Parathyroid adenoma (tissue), 2 donors: Measurements from ENCODE around the gene KARS1.

ENCODE experiments used
- H2AFZ ChIP-seq: fragments of 300-600 bp; sonication (generic); one replicate; pipeline ENCODE4 v1.7.0; 2017; ENCODE audit warnings: antibody characterized with exemption, mild to moderate bottlenecking
- H3K27ac ChIP-seq: fragments of 300-600 bp; sonication (generic); one replicate; pipeline ENCODE4 v1.7.0; 2017
- H3K27me3 ChIP-seq: fragments of 300-600 bp; sonication (generic); one replicate; pipeline ENCODE4 v1.7.0; 2017; ENCODE audit warnings: low read length; ENCODE audit not compliant: control insufficient read depth, insufficient read depth
- H3K36me3 ChIP-seq: fragments of 300-600 bp; sonication (generic); one replicate; pipeline ENCODE4 v1.7.0; 2017; ENCODE audit warnings: low read length; ENCODE audit not compliant: control insufficient read depth, insufficient read depth
- H3K4me1 ChIP-seq: fragments of 300-600 bp; sonication (generic); one replicate; pipeline ENCODE4 v1.7.0; 2017; ENCODE audit warnings: control low read depth
- H3K4me2 ChIP-seq: fragments of 300-600 bp; sonication (generic); one replicate; pipeline ENCODE4 v1.7.0; 2017; ENCODE audit warnings: low read length
- H3K4me3 ChIP-seq: fragments of 300-600 bp; sonication (generic); one replicate; pipeline ENCODE4 v1.7.0; 2017; ENCODE audit warnings: low read depth, low read length
- H3K79me2 ChIP-seq: fragments of 300-600 bp; sonication (generic); one replicate; pipeline ENCODE4 v1.7.0; 2017; ENCODE audit warnings: control low read depth
- H3K9ac ChIP-seq: fragments of 300-600 bp; sonication (generic); one replicate; pipeline ENCODE4 v1.7.0; 2017; ENCODE audit warnings: mild to moderate bottlenecking
- H3K9me3 ChIP-seq: fragments of 300-600 bp; sonication (generic); one replicate; pipeline ENCODE4 v1.7.0; 2017; ENCODE audit warnings: low read length; ENCODE audit not compliant: control insufficient read depth
- TF ChIP-seq, protein P1 (sequence below): fragments of 300-600 bp; sonication (generic); IDR thresholded peaks from one replicate; pipeline ENCODE4 v1.7.0; 2017; ENCODE audit warnings: antibody characterized with exemption, mild to moderate bottlenecking
- donor health status: primary hyperparathyroidism.

KARS1 gene

DNA sequence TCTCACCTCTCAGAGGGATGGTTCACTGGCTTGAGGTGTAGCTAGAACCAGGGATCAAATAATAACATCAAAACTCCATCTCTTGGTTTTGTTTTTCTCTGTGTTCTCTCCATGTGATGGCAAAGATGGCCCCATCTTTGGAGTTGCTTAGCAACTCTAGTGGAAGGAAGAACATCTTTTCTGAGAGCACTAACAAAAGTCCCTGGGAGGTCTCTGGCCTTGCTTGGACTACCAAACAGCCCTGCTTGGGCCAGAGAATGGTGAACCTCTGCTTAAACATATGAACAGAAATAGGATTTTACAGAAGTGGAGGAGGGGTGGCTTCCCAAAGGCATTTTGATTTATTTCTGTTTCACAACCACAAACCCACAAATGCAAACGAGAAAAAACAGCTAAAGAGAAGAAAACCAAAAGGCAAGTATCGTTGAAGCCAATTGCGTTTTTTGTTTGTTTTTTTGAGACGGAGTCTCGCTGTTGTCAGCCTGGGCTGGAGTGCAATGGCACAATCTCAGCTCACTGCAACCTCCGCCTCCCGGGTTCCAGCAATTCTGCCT lies 68.1 kb downstream of the KARS1 start:
- Histone ChIP-seq H3K4me3 (no peak overlapping the region), H3K9ac (no peak overlapping the region), H3K27ac (no peak overlapping the region), H3K4me1 (no peaks in the 10 kb centered on the region), H3K36me3 (no peaks in the 10 kb centered on the region), H2AFZ (no peak overlapping the region), H3K9me3 (no peaks in the 10 kb centered on the region), H3K27me3 (no peaks in the 10 kb centered on the region), H3K79me2 (peaks cover 7% of the 10 kb centered on the region), H3K4me2 (no peak overlapping the region)
- TF ChIP-seq, protein P1, sequence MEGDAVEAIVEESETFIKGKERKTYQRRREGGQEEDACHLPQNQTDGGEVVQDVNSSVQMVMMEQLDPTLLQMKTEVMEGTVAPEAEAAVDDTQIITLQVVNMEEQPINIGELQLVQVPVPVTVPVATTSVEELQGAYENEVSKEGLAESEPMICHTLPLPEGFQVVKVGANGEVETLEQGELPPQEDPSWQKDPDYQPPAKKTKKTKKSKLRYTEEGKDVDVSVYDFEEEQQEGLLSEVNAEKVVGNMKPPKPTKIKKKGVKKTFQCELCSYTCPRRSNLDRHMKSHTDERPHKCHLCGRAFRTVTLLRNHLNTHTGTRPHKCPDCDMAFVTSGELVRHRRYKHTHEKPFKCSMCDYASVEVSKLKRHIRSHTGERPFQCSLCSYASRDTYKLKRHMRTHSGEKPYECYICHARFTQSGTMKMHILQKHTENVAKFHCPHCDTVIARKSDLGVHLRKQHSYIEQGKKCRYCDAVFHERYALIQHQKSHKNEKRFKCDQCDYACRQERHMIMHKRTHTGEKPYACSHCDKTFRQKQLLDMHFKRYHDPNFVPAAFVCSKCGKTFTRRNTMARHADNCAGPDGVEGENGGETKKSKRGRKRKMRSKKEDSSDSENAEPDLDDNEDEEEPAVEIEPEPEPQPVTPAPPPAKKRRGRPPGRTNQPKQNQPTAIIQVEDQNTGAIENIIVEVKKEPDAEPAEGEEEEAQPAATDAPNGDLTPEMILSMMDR, result no peak

DNA sequence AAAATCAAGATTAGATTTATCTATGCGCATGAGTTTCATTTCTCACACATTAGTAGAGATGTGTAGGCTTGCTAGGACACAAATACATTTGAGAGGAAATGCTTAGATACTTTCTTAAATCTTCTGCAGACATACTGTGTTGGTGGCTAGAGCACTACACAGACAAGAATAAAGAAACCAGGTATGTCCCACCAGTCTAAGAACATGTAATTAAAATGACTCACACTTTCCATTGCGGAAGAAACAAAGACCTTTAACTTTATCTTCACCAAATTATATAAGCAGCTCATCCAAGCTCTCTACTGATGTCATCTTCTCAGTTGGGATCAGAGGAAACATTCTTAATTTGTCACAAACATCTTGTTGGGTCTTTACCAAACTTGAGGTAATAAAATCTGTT lies 68.7 kb downstream of the KARS1 start:
- TF ChIP-seq, protein P1, result no peak

DNA sequence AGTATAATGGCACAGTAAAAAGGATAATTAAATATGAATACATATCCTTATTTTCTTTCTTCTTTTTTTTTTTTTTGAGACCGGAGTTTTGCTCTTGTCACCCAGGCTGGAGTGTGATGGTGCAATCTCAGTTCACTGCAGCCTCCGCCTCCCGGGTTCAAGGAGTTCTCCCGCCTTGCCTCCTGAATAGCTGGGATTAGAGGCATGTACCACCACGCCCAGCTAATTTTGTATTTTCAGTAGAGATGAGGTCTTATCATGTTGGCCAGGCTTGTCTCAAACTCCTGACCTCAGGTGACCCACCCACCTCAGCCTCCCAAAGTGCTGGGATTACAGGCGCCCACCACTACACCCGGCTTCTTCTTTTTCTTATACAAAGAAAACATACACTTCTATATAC lies 69.3 kb downstream of the KARS1 start:
- Histone ChIP-seq H3K27me3 (no peaks in the 10 kb centered on the region), H3K4me1 (no peaks in the 10 kb centered on the region), H3K9me3 (no peaks in the 10 kb centered on the region), H3K9ac (no peak overlapping the region), H3K27ac (no peak overlapping the region), H3K4me2 (no peak overlapping the region), H3K4me3 (no peak overlapping the region), H3K36me3 (no peaks in the 10 kb centered on the region), H2AFZ (no peak overlapping the region), H3K79me2 (peaks cover 7% of the 10 kb centered on the region)
- TF ChIP-seq, protein P1, result no peak

More for the DNA sequence above, 68.7 kb downstream of the KARS1 start:
- no peaks in the 10 kb centered on the region for H3K4me1 ChIP-seq
- no peak overlapping the region for H3K4me3 ChIP-seq
- H3K4me2 ChIP-seq, result no peak overlapping the region
- H2AFZ ChIP-seq, result no peak overlapping the region
- H3K9ac ChIP-seq, result no peak overlapping the region
- peaks cover 7% of the 10 kb centered on the region for H3K79me2 ChIP-seq
- no peak overlapping the region for H3K27ac ChIP-seq
- H3K36me3 ChIP-seq, result no peaks in the 10 kb centered on the region
- H3K9me3 ChIP-seq, result no peaks in the 10 kb centered on the region
- no peaks in the 10 kb centered on the region for H3K27me3 ChIP-seq
